RWPE2 (cell line): ENCODE measurements around the gene MCM3AP.

ENCODE experiments used
- ATAC-seq: fragments of 200-7000 bp; cut with Tn5 transposase; 3 replicates; pipeline ENCODE4 v1.9.1; 2021; ENCODE audit warnings: low read depth
- DNase-seq: peaks from one replicate; pipeline ENCODE4 v3.0.0-alpha.2; 2020; ENCODE audit warnings: low spot score
- H3K27ac ChIP-seq: fragments of 450-650 bp; 2 replicates; pipeline ENCODE4 v1.5.1; 2017; ENCODE audit warnings: mild to moderate bottlenecking; ENCODE audit not compliant: poor library complexity, severe bottlenecking
- H3K27me3 ChIP-seq: fragments of 250-450 bp; sonication (Bioruptor Pico); 2 replicates; pipeline ENCODE4 v1.5.1; 2021; ENCODE audit warnings: mild to moderate bottlenecking, moderate library complexity; ENCODE audit not compliant: insufficient read depth, poor library complexity, severe bottlenecking
- H3K36me3 ChIP-seq: fragments of 250-450 bp; sonication (Bioruptor Pico); 2 replicates; pipeline ENCODE4 v1.5.1; 2020; ENCODE audit warnings: low read depth, mild to moderate bottlenecking, moderate library complexity
- H3K4me1 ChIP-seq: fragments of 250-450 bp; sonication (Bioruptor Pico); 2 replicates; pipeline ENCODE4 v1.5.1; 2021; ENCODE audit warnings: mild to moderate bottlenecking, moderate library complexity; ENCODE audit not compliant: insufficient read depth, poor library complexity, severe bottlenecking
- H3K4me3 ChIP-seq: fragments of 250-450 bp; sonication (Bioruptor Pico); 2 replicates; pipeline ENCODE4 v1.5.1; 2021; ENCODE audit warnings: mild to moderate bottlenecking, moderate library complexity; ENCODE audit not compliant: severe bottlenecking
- H3K9me3 ChIP-seq: fragments of 250-450 bp; sonication (Bioruptor Pico); 2 replicates; pipeline ENCODE4 v1.5.1; 2021; ENCODE audit warnings: mild to moderate bottlenecking, moderate library complexity; ENCODE audit not compliant: severe bottlenecking
- TF ChIP-seq, protein P1 (sequence below): fragments of 450-650 bp; IDR thresholded peaks from one replicate; pipeline ENCODE4 v1.5.1; 2017; ENCODE audit warnings: mild to moderate bottlenecking, moderate library complexity; ENCODE audit not compliant: poor library complexity, severe bottlenecking

MCM3AP gene

DNA sequence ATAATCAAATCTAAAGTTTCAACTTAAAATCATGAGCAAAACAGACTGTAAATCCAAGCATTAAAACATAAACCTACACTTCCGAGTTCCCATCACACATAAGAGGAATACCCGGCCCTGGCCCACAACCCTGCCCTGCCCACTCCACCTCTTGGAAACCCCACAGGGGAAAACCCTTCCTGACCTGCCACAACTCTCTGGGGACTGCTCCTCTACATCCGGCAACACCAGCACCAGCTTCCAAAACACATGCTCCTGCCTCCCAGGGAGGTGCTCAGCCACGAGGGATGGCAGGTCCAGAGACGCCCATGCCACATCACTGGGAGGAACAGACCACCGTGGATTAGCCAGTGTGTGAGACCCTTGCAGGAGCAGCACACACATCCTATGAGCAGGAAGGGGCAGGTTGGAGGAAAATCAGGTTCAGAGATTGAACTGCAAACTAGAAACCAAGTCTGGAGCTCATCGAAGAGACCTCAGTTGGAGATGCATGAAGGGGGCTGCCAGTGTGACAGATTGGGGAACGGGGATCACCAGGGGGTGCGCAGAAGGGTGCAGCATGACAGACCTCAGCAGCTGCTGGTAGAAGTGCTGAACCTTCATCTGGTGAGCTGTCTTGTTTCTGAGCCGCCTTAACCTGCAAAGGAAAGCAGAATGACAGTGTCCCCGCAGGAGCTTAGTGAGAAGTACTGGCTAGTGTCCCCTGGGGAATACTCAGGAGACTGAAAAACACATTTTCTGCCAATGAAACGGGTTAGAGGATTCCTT is 31.0 kb downstream of the MCM3AP start:
- TF ChIP-seq, protein P1, sequence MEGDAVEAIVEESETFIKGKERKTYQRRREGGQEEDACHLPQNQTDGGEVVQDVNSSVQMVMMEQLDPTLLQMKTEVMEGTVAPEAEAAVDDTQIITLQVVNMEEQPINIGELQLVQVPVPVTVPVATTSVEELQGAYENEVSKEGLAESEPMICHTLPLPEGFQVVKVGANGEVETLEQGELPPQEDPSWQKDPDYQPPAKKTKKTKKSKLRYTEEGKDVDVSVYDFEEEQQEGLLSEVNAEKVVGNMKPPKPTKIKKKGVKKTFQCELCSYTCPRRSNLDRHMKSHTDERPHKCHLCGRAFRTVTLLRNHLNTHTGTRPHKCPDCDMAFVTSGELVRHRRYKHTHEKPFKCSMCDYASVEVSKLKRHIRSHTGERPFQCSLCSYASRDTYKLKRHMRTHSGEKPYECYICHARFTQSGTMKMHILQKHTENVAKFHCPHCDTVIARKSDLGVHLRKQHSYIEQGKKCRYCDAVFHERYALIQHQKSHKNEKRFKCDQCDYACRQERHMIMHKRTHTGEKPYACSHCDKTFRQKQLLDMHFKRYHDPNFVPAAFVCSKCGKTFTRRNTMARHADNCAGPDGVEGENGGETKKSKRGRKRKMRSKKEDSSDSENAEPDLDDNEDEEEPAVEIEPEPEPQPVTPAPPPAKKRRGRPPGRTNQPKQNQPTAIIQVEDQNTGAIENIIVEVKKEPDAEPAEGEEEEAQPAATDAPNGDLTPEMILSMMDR, result no peak
- peaks cover 6% of the 10 kb centered on the region for H3K4me1 ChIP-seq
- no peaks in the 10 kb centered on the region for H3K9me3 ChIP-seq
- H3K27me3 ChIP-seq, result no peaks in the 10 kb centered on the region
- ATAC-seq (no peak), DNase-seq (no peak)
- peaks cover 92% of the 10 kb centered on the region for H3K36me3 ChIP-seq
- H3K4me3 ChIP-seq, result no peak overlapping the region
- no peak overlapping the region for H3K27ac ChIP-seq

DNA sequence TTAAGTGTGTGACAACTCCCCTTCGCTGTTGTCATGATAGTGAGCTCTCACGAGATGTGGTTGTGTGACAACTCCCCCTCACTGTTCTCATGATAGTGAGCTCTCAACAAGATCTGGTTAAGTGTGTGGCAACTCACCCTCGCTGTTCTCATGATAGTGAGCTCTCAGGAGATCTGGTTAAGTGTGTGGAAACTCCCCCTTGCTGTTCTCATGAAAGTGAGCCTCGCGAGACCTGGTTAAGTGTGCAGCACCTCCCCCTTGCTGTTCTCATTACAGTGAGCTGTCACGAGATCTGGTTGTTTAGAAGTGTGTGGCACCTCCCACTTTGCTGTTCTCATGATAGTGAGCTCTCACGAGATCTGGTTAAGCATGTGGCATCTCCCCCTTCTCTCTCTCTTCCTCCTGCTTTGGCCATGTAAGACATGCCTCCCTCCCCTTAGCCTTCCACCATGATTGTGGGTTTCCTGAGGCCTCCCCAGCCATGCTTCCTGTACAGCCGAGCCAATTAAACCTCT is 31.7 kb downstream of the MCM3AP start:
- DNase-seq, result no peak
- Histone ChIP-seq H3K9me3 (no peaks in the 10 kb centered on the region), H3K27ac (no peak overlapping the region)

DNA sequence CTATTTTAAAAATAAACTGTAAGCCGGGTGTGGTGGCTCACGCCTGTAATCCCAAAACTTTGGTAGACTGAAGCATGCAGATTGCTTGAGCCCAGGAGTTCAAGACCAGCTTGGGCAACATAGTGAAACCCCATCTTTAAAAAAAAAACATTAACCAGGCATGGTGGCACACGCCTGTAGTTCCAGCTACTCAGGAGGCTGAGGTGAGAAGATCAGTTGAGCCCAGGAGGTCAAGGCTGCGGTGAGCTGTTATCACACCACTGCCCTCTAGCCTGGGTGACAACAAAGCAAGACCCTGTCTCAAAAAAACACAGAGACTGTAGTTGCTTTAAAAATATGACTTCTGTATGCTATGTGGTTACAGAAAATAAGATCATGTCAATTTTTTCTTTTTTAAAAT is 32.6 kb downstream of the MCM3AP start:
- TF ChIP-seq, protein P1, result no peak
- H3K4me1 ChIP-seq, result peaks cover 6% of the 10 kb centered on the region
- H3K27ac ChIP-seq, result no peak overlapping the region
- DNase-seq (no peak), ATAC-seq (no peak)
- no peaks in the 10 kb centered on the region for H3K9me3 ChIP-seq
- no peak overlapping the region for H3K4me3 ChIP-seq
- no peaks in the 10 kb centered on the region for H3K27me3 ChIP-seq
- H3K36me3 ChIP-seq, result peaks cover 92% of the 10 kb centered on the region

More for the DNA sequence above, 31.7 kb downstream of the MCM3AP start:
- H3K4me3 ChIP-seq, result no peak overlapping the region
- TF ChIP-seq, protein P1, result no peak
- peaks cover 92% of the 10 kb centered on the region for H3K36me3 ChIP-seq
- ATAC-seq, result no peak
- no peaks in the 10 kb centered on the region for H3K27me3 ChIP-seq
- H3K4me1 ChIP-seq, result peaks cover 6% of the 10 kb centered on the region

DNA sequence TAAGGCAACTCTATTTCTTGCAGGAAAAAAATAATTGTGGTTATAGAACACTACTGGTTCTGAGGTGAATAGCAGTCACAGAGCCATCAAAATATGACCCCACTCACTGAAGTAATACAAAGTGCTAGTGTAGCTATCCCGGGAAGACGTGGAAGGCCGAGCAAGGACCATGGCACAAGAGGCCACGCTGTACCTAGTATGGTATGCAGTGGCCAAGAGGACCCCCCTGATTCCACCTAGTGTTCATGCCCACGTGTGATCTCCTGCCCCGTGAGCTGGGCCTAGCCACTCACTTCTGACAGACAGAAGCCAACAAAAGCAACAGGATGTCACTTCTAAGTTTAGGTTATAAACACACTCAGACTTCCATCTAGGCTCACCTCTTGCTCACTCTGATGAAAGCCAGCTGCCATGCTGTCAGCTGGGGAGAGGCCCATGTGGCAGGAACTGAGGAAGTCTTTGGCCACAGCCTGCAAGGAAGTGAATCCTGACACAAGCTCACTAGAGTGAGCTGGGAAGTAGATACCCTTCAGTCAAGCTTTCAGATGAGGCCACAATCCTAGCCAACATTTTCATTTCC is 35.2 kb downstream of the MCM3AP start:
- Histone ChIP-seq H3K4me3 (no peak overlapping the region), H3K4me1 (peaks cover 6% of the 10 kb centered on the region), H3K9me3 (no peaks in the 10 kb centered on the region), H3K36me3 (peaks cover 95% of the 10 kb centered on the region), H3K27ac (no peak overlapping the region), H3K27me3 (no peaks in the 10 kb centered on the region)
- no peak for DNase-seq
- no peak; the same call in 2 of the 3 replicates for ATAC-seq
- TF ChIP-seq, protein P1, result no peak
